GM19240 (cell line): ENCODE results near the gene RPS6KB2.

Experiments
- DNase-seq: peaks from one replicate; pipeline ENCODE4 v3.0.0; 2011; ENCODE audit warnings: low spot score; ENCODE audit not compliant: insufficient read length

Gene RPS6KB2

GRCh38 chr11:67441731-67442351, 13.5 kb downstream of the RPS6KB2 start:
- no peak for DNase-seq

- DNase-seq, result no peak
Measured at GRCh38 chr11:67442504-67443404, 14.5 kb downstream of the RPS6KB2 start.

GRCh38 chr11:67445515-67445914, 17.2 kb downstream of the RPS6KB2 start:
- DNase-seq, result no peak

GRCh38 chr11:67448220-67448609, 19.9 kb downstream of the RPS6KB2 start:
- no peak for DNase-seq

- no peak for DNase-seq
Measured at GRCh38 chr11:67449116-67449844, 21.0 kb downstream of the RPS6KB2 start.

- no peak for DNase-seq
Measured at GRCh38 chr11:67450796-67451657, 22.7 kb downstream of the RPS6KB2 start.

GRCh38 chr11:67451658-67451976, 23.3 kb downstream of the RPS6KB2 start:
- DNase-seq, result no peak

GRCh38 chr11:67452141-67452952, 24.1 kb downstream of the RPS6KB2 start, which contains the start of gene GPR152:
Gene GPR152 (minus strand): TSS chr11:67452729. CDS start chr11:67452724, 5 bp downstream.
- no peak for DNase-seq

GRCh38 chr11:67453816-67454732, 25.8 kb downstream of the RPS6KB2 start:
- DNase-seq, result no peak

- DNase-seq, result no peak
Measured at GRCh38 chr11:67455054-67455453, 26.8 kb downstream of the RPS6KB2 start, which contains the start of gene CABP4. Gene CABP4 (plus strand): TSS chr11:67455354. CDS start chr11:67455424, 70 bp downstream.

- no peak for DNase-seq
Measured at GRCh38 chr11:67456068-67456705, 27.9 kb downstream of the RPS6KB2 start.

- DNase-seq, result no peak
Measured at GRCh38 chr11:67457453-67457852, 29.2 kb downstream of the RPS6KB2 start.

- no peak for DNase-seq
Measured at GRCh38 chr11:67458266-67458665, 30.0 kb downstream of the RPS6KB2 start.

- no peak for DNase-seq
Measured at GRCh38 chr11:67463186-67463585, 34.9 kb downstream of the RPS6KB2 start.

GRCh38 chr11:67463680-67464410, 35.6 kb downstream of the RPS6KB2 start:
- DNase-seq, result no peak

GRCh38 chr11:67464411-67465188, 36.3 kb downstream of the RPS6KB2 start:
- DNase-seq, result peak; percentile 92

GRCh38 chr11:67465189-67465510, 36.9 kb downstream of the RPS6KB2 start:
- no peak for DNase-seq
